Stomach (tissue), 4 donors: ENCODE data around the gene S1PR5.

Experiments
- POLR2AphosphoS5 ChIP-seq, 3 donors: sonication (generic); formaldehyde crosslinking; IDR thresholded peaks; one replicate each; pipeline ENCODE4 v1.6.1; 2016; ENCODE audit warnings: antibody characterized with exemption in 3 of 3
- TF ChIP-seq, protein P1 (sequence below), 7 experiments: fragments of 450-650 bp in 4 of 7; fragments of 200-600 bp in 3 of 7; sonication (generic) in 3 of 7; IDR thresholded peaks; one replicate each; pipeline ENCODE4 v1.5.1; 2016 to 2019; ENCODE audit warnings: antibody characterized with exemption in 7 of 7, control low read depth in 2 of 7, mild to moderate bottlenecking in 1 of 7

DNA sequence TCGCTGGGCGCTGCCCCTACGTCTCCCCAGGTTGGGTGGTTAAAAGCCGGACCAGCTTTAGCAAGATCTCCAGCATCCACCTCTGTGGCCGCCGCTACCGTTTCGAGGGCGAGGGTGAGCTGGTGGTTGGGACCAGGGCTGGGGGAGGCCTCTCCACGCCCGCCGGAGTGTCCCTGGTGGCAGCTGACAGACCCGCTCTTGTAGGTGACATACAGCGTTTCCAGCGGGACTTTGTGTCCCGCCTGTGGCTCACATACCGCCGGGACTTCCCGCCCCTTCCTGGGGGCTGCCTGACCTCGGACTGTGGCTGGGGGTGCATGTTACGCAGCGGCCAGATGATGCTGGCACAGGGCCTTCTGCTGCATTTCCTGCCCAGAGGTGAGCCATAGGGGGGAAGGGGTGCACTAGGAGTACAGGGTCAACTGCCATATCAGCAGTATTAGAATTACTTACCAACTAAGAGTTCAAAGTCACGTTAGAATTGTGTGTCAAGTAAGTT lies 27.6 kb upstream of the S1PR5 start:
- TF ChIP-seq, protein P1, sequence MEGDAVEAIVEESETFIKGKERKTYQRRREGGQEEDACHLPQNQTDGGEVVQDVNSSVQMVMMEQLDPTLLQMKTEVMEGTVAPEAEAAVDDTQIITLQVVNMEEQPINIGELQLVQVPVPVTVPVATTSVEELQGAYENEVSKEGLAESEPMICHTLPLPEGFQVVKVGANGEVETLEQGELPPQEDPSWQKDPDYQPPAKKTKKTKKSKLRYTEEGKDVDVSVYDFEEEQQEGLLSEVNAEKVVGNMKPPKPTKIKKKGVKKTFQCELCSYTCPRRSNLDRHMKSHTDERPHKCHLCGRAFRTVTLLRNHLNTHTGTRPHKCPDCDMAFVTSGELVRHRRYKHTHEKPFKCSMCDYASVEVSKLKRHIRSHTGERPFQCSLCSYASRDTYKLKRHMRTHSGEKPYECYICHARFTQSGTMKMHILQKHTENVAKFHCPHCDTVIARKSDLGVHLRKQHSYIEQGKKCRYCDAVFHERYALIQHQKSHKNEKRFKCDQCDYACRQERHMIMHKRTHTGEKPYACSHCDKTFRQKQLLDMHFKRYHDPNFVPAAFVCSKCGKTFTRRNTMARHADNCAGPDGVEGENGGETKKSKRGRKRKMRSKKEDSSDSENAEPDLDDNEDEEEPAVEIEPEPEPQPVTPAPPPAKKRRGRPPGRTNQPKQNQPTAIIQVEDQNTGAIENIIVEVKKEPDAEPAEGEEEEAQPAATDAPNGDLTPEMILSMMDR (IDR thresholded peaks at IDR 0.05), result no peak
- TF ChIP-seq POLR2AphosphoS5 (IDR thresholded peaks at IDR 0.05), result no peak
